Gastrocnemius medialis (tissue), 4 donors: ENCODE data around the gene OPA1.

Experiments
- CTCF ChIP-seq, 5 experiments: fragments of 450-650 bp in 3 of 5; fragments of 200-600 bp in 2 of 5; sonication (generic) in 2 of 5; IDR thresholded peaks in 4 of 5; conservative IDR thresholded peaks in 1 of 5; 1 replicate in 4 of 5; 2 replicates in 1 of 5; pipeline ENCODE4 v1.5.1; 2016 to 2019; ENCODE audit warnings: antibody characterized with exemption in 5 of 5, mild to moderate bottlenecking in 3 of 5, moderate library complexity in 3 of 5
- POLR2A ChIP-seq, 2 donors: fragments of 450-650 bp; IDR thresholded peaks; one replicate each; pipeline ENCODE4 v1.6.1; 2017; ENCODE audit warnings: antibody characterized with exemption in 2 of 2, mild to moderate bottlenecking in 2 of 2, moderate library complexity in 2 of 2

- no peak for TF ChIP-seq CTCF (IDR thresholded peaks at IDR 0.05 in 4 of 5, conservative IDR thresholded peaks at IDR 0.05 in 1 of 5)
- TF ChIP-seq POLR2A (IDR thresholded peaks at IDR 0.05) = no peak
Observed at GRCh38 chr3:193638833-193639232, 45.8 kb downstream of the OPA1 start.
